Endothelial cell of umbilical vein (primary cell): ENCODE data around the gene PASK. TPM values are rescaled to one million over a fixed set of nuclear protein-coding genes. Genes with fewer than 3 reads are reported as not detected.

Experiments
- BruUV-seq: library from RNA; stranded (reverse); fragments of 400-500 nt; replicated peaks from 2 replicates; lab custom pipeline; 2021; lab: Mats Ljungman, UMichigan
- CTCF ChIA-PET: fragments of 300-600, 350-600 bp; sonication (Branson Sonifier 250); formaldehyde crosslinking; loops from one replicate; lab custom pipeline; 2021; ENCODE audit warnings: antibody characterized with exemption, inconsistent platforms; lab: Charles Lee
- POLR2A ChIA-PET: fragments of 300-600, 350-600 bp; sonication (Branson Sonifier 250); formaldehyde crosslinking; loops from one replicate; lab custom pipeline; 2021; ENCODE audit warnings: antibody characterized with exemption, inconsistent platforms; lab: Charles Lee
- DNase-seq: peaks from one replicate; pipeline ENCODE4 v3.0.0-alpha.2; 2011; ENCODE audit warnings: low read depth, low spot score
- FAIRE-seq: peaks from 2 replicates; lab custom pipeline; 2011; peaks lifted over from hg19 to GRCh38; lab: Jason Lieb, UNC
- H2AFZ ChIP-seq: 2 replicates; pipeline ENCODE4 v1.6.0; 2012; ENCODE audit warnings: low read depth, low read length, control low read depth, inconsistent platforms
- H3K27ac ChIP-seq: 2 replicates; pipeline ENCODE4 v1.5.1; 2011; ENCODE audit warnings: low read depth, mild to moderate bottlenecking, control low read depth, low read length, moderate library complexity; ENCODE audit not compliant: insufficient read depth
- H3K27me3 ChIP-seq, 2 experiments: 2 replicates each; pipeline versions ENCODE4 v1.6.0 to v1.6.1; 2011; ENCODE audit warnings: low read length in 2 of 2, mixed read lengths in 1 of 2; ENCODE audit not compliant: control insufficient read depth in 2 of 2, insufficient read depth in 2 of 2
- H3K36me3 ChIP-seq, 2 experiments: 2 replicates in 1 of 2; 3 replicates in 1 of 2; pipeline ENCODE4 v1.5.1; 2011; ENCODE audit warnings: low read length in 2 of 2, mild to moderate bottlenecking in 1 of 2, moderate library complexity in 1 of 2; ENCODE audit not compliant: control insufficient read depth in 2 of 2, insufficient read depth in 2 of 2; ENCODE audit errors: extremely low read depth in 1 of 2
- H3K4me1 ChIP-seq: 3 replicates; pipeline ENCODE4 v1.5.1; 2011; ENCODE audit warnings: mild to moderate bottlenecking, low read length; ENCODE audit not compliant: control insufficient read depth, insufficient read depth; ENCODE audit errors: extremely low read depth
- H3K4me2 ChIP-seq: 2 replicates; pipeline ENCODE4 v1.6.1; 2011; ENCODE audit warnings: low read length, control low read depth, mixed read lengths; ENCODE audit not compliant: insufficient read depth
- H3K4me3 ChIP-seq, 3 experiments: fragments of 200-600 bp in 1 of 3; sonication (generic), shearing (Covaris generic) in 1 of 3; replicated peaks in 1 of 3; 2 replicates each; pipeline ENCODE4 v1.5.1; 2011 to 2016; ENCODE audit warnings: control low read depth in 3 of 3, low read length in 3 of 3, mild to moderate bottlenecking in 2 of 3, inconsistent platforms in 1 of 3, low read depth in 1 of 3, moderate library complexity in 1 of 3; ENCODE audit not compliant: insufficient read depth in 1 of 3
- H3K79me2 ChIP-seq: 2 replicates; pipeline ENCODE4 v1.6.0; 2012; ENCODE audit warnings: low read length, inconsistent platforms; ENCODE audit not compliant: control insufficient read depth, insufficient read depth
- H3K9ac ChIP-seq: replicated peaks from 2 replicates; pipeline ENCODE3; 2011; ENCODE audit warnings: low read length, control low read depth; ENCODE audit not compliant: insufficient read depth; ENCODE audit errors: extremely low read depth
- H3K9me1 ChIP-seq: replicated peaks from 3 replicates; pipeline ENCODE4 v1.6.0; 2011; ENCODE audit warnings: mild to moderate bottlenecking, low read length; ENCODE audit not compliant: control insufficient read depth, insufficient read depth; ENCODE audit errors: extremely low read depth
- H3K9me3 ChIP-seq: replicated peaks from 2 replicates; pipeline ENCODE4 v1.5.1; 2012; ENCODE audit warnings: low read length, inconsistent platforms; ENCODE audit not compliant: control insufficient read depth, insufficient read depth
- H4K20me1 ChIP-seq: replicated peaks from 2 replicates; pipeline ENCODE3; 2011; ENCODE audit warnings: mild to moderate bottlenecking, low read length; ENCODE audit not compliant: control insufficient read depth, insufficient read depth; ENCODE audit errors: extremely low read depth
- EZH2 ChIP-seq: IDR thresholded peaks from 2 replicates; pipeline ENCODE4 v1.6.1; 2012; ENCODE audit warnings: borderline replicate concordance, low read depth, mild to moderate bottlenecking, moderate library complexity, low read length, inconsistent platforms; ENCODE audit not compliant: severe bottlenecking
- FOS ChIP-seq: IDR thresholded peaks from 2 replicates; pipeline ENCODE4 v1.6.1; 2011; ENCODE audit warnings: mild to moderate bottlenecking, low read length, moderate library complexity, borderline replicate concordance; ENCODE audit not compliant: insufficient read depth
- GATA2 ChIP-seq: IDR thresholded peaks from 2 replicates; pipeline ENCODE4 v1.7.0; 2011; ENCODE audit warnings: low read depth, mild to moderate bottlenecking, moderate library complexity, mixed read lengths, low read length; ENCODE audit not compliant: insufficient read length, insufficient read depth
- JUN ChIP-seq: IDR thresholded peaks from 2 replicates; pipeline ENCODE4 v1.6.1; 2011; ENCODE audit warnings: borderline replicate concordance, low read depth; ENCODE audit not compliant: insufficient read length, insufficient read depth
- MAX ChIP-seq: IDR thresholded peaks from 2 replicates; pipeline ENCODE4 v1.6.1; 2011; ENCODE audit not compliant: insufficient read depth, insufficient read length
- MYC ChIP-seq: IDR thresholded peaks from one replicate; pipeline ENCODE4 v1.6.1; 2011; ENCODE audit warnings: mild to moderate bottlenecking, low read depth, low read length
- POLR2A ChIP-seq: IDR thresholded peaks from 2 replicates; pipeline ENCODE4 v1.6.1; 2012; ENCODE audit warnings: low read depth, mild to moderate bottlenecking, control low read depth, low read length
- POLR2AphosphoS5 ChIP-seq: IDR thresholded peaks from 2 replicates; pipeline ENCODE4 v1.6.1; 2012; ENCODE audit warnings: low read depth, mild to moderate bottlenecking, control low read depth, low read length, moderate library complexity; ENCODE audit not compliant: insufficient read depth
- dilution Hi-C: fragments of 300-500 bp; cut with MboI; formaldehyde crosslinking; loops from one replicate; pipeline ENCODE4 v1.15.0; 2019; ENCODE audit warnings: low sequenced_read_pairs; ENCODE audit not compliant: extremely low pct_ligation_motif_present
- intact Hi-C: fragments of 100-400 bp; cut with micrococcal nuclease; formaldehyde crosslinking; loops from one replicate; pipeline ENCODE4 v1.10.0; 2022
- polyA plus RNA-seq, 4 experiments: library from polyadenylated mRNA; depleted of rRNA in 3 of 4; stranded (reverse) in 3 of 4; unstranded in 1 of 4; fragments of >200 nt; gene quantifications; 2 replicates each; pipeline versions ENCODE4 v1.2.1 to v1.2.3, GENCODE V29; 2011 to 2012; ENCODE audit warnings: missing spikeins in 1 of 4
- total RNA-seq: library from RNA; stranded (reverse); gene quantifications from 2 replicates; pipeline ENCODE4 v1.2.3, GENCODE V29; 2021
- TF ChIP-seq, protein P1 (sequence below), 2 donors: IDR thresholded peaks; 1 replicate in 1 of 2; 2 replicates in 1 of 2; pipeline ENCODE4 v1.5.1; 2011; ENCODE audit warnings: low read length in 2 of 2, mild to moderate bottlenecking in 2 of 2, moderate library complexity in 2 of 2, control low read depth in 1 of 2, inconsistent platforms in 1 of 2, low read depth in 1 of 2; ENCODE audit not compliant: insufficient read depth in 1 of 2; ENCODE audit errors: extremely low read depth in 1 of 2

The PASK gene
- total and polyA plus RNA-seq, 2 donors (not counting 3 experiments of a cell fraction or from before 2014, with no cell fraction given) = 5.7 to 17.3 TPM

GRCh38 chr2:241149675-241149924, 328 bp upstream of the PASK start:
- no peak for FAIRE-seq
- H3K4me1 ChIP-seq = peaks cover 15% of the 10 kb centered on the region
- no peak for DNase-seq
- POLR2A ChIA-PET = interaction anchor here (1.0 kb wide), 1 partner anchor 165 kb away, joined by 4 read pairs; the partner anchor contains the start of gene HDLBP
- H3K27me3 ChIP-seq = no peaks in the 10 kb centered on the region
- peak overlapping the region; percentile 95 for H2AFZ ChIP-seq
- H4K20me1 ChIP-seq = no peaks in the 10 kb centered on the region
- intact Hi-C loops (loop anchor here (1.0 to 10.0 kb wide), 3 partner anchors 8 to 583 kb away; partner anchors contain the start of gene D2HGDH), dilution Hi-C loops (no loop called here)
- H3K4me3 ChIP-seq = peak overlapping the region; percentile 60 to 78 (median 65)
- TF ChIP-seq MAX = no peak
- TF ChIP-seq, protein P1, sequence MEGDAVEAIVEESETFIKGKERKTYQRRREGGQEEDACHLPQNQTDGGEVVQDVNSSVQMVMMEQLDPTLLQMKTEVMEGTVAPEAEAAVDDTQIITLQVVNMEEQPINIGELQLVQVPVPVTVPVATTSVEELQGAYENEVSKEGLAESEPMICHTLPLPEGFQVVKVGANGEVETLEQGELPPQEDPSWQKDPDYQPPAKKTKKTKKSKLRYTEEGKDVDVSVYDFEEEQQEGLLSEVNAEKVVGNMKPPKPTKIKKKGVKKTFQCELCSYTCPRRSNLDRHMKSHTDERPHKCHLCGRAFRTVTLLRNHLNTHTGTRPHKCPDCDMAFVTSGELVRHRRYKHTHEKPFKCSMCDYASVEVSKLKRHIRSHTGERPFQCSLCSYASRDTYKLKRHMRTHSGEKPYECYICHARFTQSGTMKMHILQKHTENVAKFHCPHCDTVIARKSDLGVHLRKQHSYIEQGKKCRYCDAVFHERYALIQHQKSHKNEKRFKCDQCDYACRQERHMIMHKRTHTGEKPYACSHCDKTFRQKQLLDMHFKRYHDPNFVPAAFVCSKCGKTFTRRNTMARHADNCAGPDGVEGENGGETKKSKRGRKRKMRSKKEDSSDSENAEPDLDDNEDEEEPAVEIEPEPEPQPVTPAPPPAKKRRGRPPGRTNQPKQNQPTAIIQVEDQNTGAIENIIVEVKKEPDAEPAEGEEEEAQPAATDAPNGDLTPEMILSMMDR (IDR thresholded peaks at IDR 0.05; ENCODE audit: extremely low read depth in 1 of 2, insufficient read depth in 1 of 2, low read depth in 1 of 2, low read length in 2 of 2) = no peak
- no peak for TF ChIP-seq POLR2A
- no peak for TF ChIP-seq FOS
- TF ChIP-seq JUN = no peak
- no peak for TF ChIP-seq MYC
- no peak for TF ChIP-seq POLR2AphosphoS5
- no peak for TF ChIP-seq GATA2
- no peak for TF ChIP-seq EZH2
- CTCF ChIA-PET = interaction anchor here (0.9 to 1.0 kb wide), 2 partner anchors 71 to 298 kb away, joined by 3 read pairs; no protein-coding TSS in a partner anchor
- H3K4me2 ChIP-seq = peak overlapping the region; percentile 54
- no peak overlapping the region for H3K27ac ChIP-seq
- peaks cover 0 to 2% of the 10 kb centered on the region in 2 experiments for H3K36me3 ChIP-seq
- peaks cover 13% of the 10 kb centered on the region for H3K79me2 ChIP-seq
- H3K9me1 ChIP-seq = no peaks in the 10 kb centered on the region
- no peak overlapping the region for H3K9ac ChIP-seq
- no peaks in the 10 kb centered on the region for H3K9me3 ChIP-seq
- no TSS peak for BruUV-seq
